ENCODE results near the gene RSPH6A. TPM values are rescaled to one million over a fixed set of nuclear protein-coding genes. Genes with fewer than 3 reads are reported as not detected.
"Not testable (repeated sequence)": the region's sequence is repeated elsewhere in the genome, so short reads cannot be mapped to it uniquely, and the experiment has no call there.

Gene RSPH6A
- total RNA-seq, 1 donor from 2014 or later, result 0.16 TPM

- no peak for DNase-seq
Measured at GRCh38 chr19:45764945-45765701, 50.0 kb downstream of the RSPH6A start.

DNA sequence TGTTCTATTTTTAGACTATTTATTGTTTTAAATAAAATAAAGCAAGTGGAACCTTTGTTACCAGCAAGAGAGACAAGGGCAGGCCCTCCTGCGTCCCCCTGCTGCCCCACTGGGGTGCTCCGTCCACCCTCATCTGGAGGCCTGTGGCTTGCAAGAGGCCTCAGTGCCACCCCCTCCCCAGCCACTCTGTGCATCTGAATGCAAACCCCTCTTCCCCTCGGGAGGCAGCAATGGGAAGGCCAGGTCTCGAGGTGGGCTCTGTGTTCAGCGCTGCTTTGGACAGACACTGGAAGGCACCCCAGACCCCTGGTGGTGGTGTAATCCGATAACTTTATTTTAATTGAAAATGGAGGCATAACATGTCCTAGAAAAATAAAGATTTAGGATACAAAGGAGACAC, 50.6 kb downstream of the RSPH6A start:
- DNase-seq, result no peak

DNA sequence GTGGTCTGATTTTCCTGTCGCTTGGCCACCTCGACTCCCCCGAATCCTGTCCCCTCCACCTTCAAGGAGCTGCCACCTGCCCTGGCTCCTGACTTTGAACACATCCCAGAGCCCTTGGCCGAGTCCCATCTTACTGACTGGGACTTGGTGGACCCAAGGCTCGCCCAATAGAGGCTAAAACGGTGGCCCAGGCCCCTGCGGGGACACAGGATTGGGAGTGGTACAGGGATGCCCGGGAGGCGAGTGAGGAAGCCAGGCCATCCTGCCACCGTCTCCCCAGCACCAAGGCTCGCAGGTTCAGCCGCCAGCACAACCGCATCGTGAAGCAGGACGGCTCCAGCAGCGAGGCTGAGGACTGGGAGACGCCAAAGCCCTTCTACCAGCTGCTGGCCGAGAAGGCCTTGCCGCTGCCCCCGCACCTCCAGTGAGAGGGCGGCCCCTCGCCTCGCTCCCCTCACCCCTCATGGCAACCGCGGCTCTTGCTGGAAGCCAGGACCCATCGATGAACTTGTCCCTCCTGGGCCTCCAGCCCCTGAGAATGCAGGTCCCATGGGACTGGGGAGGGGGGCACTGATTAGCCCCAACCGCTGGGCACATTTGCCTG, 51.3 kb downstream of the RSPH6A start:
- DNase-seq, result no peak

GRCh38 chr19:45762870-45763631, 52.1 kb downstream of the RSPH6A start:
- no peak for DNase-seq

DNA sequence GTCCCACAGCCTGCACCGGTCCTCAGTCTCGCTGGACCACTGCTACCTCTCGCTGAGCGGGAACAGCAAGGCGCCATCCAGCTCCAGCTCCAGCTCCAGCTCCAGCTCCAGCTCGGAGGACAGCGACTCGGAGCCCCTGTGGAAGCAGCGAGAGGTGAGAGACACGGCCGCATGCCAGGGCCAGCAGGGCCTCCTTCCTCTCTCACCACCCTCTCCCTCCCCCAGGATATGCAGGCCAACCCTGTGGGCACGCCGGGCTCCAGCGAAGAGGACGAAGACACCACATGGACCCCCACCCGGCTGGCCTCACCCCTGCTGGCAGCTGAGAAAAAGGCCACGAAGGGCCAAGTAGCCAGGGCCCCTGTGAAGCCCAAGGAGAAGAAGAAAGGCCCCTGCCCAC, 53.4 kb downstream of the RSPH6A start:
- no peak for DNase-seq

DNA sequence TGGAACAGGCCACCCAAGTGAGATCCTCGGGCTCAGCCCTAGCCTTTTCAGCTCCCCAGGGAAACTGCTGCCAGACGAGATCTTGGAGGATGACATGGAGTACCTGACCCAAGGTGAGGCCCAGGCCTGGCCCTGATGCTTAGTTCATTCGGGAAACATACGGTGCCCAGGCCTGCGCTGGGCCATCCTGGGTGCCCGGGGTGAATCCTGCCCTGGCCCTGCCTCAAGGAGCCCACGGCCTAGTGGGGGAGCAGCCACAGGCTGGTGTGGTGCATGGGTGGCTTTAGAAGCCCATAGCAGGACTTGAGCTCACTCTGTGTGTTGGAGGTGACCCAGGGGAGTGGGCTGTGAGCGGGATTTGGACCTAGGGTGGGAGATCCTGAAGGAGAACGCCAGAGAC, 56.2 kb downstream of the RSPH6A start:
- no peak for DNase-seq

DNA sequence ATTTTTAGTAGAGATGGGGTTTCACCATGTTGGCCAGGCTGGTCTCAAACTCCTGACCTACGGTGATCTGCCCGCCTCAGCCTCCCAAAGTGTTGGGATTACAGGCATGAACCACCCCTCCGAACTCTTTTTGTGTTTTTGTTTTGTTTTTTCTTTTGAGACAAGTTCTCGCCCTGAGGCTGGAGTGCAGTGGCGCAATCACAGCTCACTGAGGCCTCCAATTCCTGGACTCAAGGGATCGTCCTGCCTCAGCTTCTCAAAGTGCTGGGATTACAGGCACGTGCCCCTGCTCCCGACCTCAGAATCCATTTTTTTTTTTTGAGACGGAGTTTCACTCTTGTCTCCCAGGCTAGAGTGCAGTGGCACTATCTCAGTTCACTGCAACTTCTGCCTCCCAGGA, 57.4 kb downstream of the RSPH6A start:
- DNase-seq, result no peak

GRCh38 chr19:45754323-45754722, 60.8 kb downstream of the RSPH6A start:
- no peak for DNase-seq

GRCh38 chr19:45753548-45753947, 61.6 kb downstream of the RSPH6A start:
- no peak for DNase-seq

GRCh38 chr19:45752639-45753038, 62.5 kb downstream of the RSPH6A start:
- no peak for DNase-seq

- DNase-seq, result not testable (repeated sequence)
Measured at GRCh38 chr19:45751483-45751882, 63.6 kb downstream of the RSPH6A start.

DNA sequence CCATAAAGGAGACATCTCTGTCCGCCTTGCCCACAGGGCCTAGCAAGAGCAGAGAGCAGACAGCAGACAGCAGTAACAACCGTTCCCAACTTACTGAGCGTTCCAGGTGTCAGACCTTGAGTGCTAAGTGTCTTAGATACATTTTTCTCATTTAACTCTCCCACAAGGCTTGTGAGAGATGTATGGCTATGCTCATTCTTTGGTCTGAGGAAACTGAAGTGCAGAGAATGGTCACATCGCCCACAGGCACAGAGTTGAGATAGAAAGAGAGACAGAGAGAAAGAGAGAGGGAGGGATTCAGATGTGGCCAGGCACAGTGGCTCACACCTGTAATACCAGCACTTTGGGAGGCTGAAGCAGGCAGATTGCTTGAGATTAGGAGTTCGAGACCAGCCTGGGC, 67.6 kb downstream of the RSPH6A start:
- no peak for DNase-seq

GRCh38 chr19:45746866-45747265, 68.2 kb downstream of the RSPH6A start:
- DNase-seq, result no peak

Other genes starting within 250 kb of the RSPH6A start
- 2.0 TPM for gene OPA3, start 230.5 kb downstream of the RSPH6A start, total RNA-seq
- 0.16 TPM for gene GPR4, start 213.1 kb downstream of the RSPH6A start, total RNA-seq
- 15.8 TPM for gene EML2, start 175.9 kb downstream of the RSPH6A start, total RNA-seq
- gene GIPR, start 147.1 kb downstream of the RSPH6A start, total RNA-seq, result not detected
- gene SNRPD2, start 123.4 kb downstream of the RSPH6A start, total RNA-seq, result 108 TPM
- gene QPCTL, start 122.6 kb downstream of the RSPH6A start, total RNA-seq, result 8.0 TPM
- gene FBXO46, start 84.4 kb downstream of the RSPH6A start, total RNA-seq, result 11.4 TPM
- gene MEIOSIN, start 81.9 kb downstream of the RSPH6A start, total RNA-seq, result not detected
- 1.2 TPM for gene SIX5, start 46.1 kb downstream of the RSPH6A start, total RNA-seq
- 16.7 TPM for gene DMPK, start 32.8 kb downstream of the RSPH6A start, total RNA-seq
- 41.0 TPM for gene DMWD, start 22.5 kb downstream of the RSPH6A start, total RNA-seq
- gene SYMPK, start 47.8 kb upstream of the RSPH6A start, total RNA-seq, result 16.4 TPM
- gene FOXA3, start 49.0 kb upstream of the RSPH6A start, total RNA-seq, result not detected
- gene IRF2BP1, start 70.8 kb upstream of the RSPH6A start, total RNA-seq, result 32.1 TPM
- gene MYPOP, start 87.3 kb upstream of the RSPH6A start, total RNA-seq, result 0.78 TPM
- gene NANOS2, start 99.5 kb upstream of the RSPH6A start, total RNA-seq, result not detected
- 9.4 TPM for gene NOVA2, start 158.6 kb upstream of the RSPH6A start, total RNA-seq
- gene CCDC61, start 180.2 kb upstream of the RSPH6A start, total RNA-seq, result 5.8 TPM
- not detected for gene PGLYRP1, start 207.7 kb upstream of the RSPH6A start, total RNA-seq
- gene IGFL4, start 225.7 kb upstream of the RSPH6A start, total RNA-seq, result 1.6 TPM

All from occipital lobe (tissue), 2 donors.